TTC549 (cell line): Measurements from ENCODE around the gene FEZF2.

Experiments
- FAIRE-seq: peaks from 2 replicates; lab custom pipeline; 2012; peaks lifted over from hg19 to GRCh38; lab: Jason Lieb, UNC

Gene FEZF2

GRCh38 chr3:62373215-62373614 lies at the start of gene FEZF2:
TSS of gene FEZF2 (minus strand) at chr3:62373550. CDS start at chr3:62372868, 682 bp downstream.
- no peak for FAIRE-seq

- no peak for FAIRE-seq
Observed at GRCh38 chr3:62421207-62421606, 47.9 kb upstream of the FEZF2 start.

GRCh38 chr3:62416144-62416543 lies 42.8 kb upstream of the FEZF2 start:
- no peak for FAIRE-seq

- FAIRE-seq, result no peak
Observed at GRCh38 chr3:62415312-62415801, 42.0 kb upstream of the FEZF2 start.

GRCh38 chr3:62414786-62415185 lies 41.4 kb upstream of the FEZF2 start:
- FAIRE-seq, result no peak

GRCh38 chr3:62413687-62414086 lies 40.3 kb upstream of the FEZF2 start:
- no peak for FAIRE-seq

- FAIRE-seq, result no peak
Observed at GRCh38 chr3:62406945-62407344, 33.6 kb upstream of the FEZF2 start.

- FAIRE-seq, result no peak
Observed at GRCh38 chr3:62405566-62405965, 32.2 kb upstream of the FEZF2 start.

GRCh38 chr3:62405135-62405534 lies 31.8 kb upstream of the FEZF2 start:
- FAIRE-seq, result no peak

- no peak for FAIRE-seq
Observed at GRCh38 chr3:62404321-62404720, 31.0 kb upstream of the FEZF2 start.

- no peak for FAIRE-seq
Observed at GRCh38 chr3:62403765-62404164, 30.4 kb upstream of the FEZF2 start.

GRCh38 chr3:62392626-62393292 lies 19.4 kb upstream of the FEZF2 start:
- FAIRE-seq, result no peak

GRCh38 chr3:62387251-62387650 lies 13.9 kb upstream of the FEZF2 start:
- no peak for FAIRE-seq

- no peak for FAIRE-seq
Observed at GRCh38 chr3:62379321-62379798, 6.0 kb upstream of the FEZF2 start.

GRCh38 chr3:62378921-62379320 lies 5.6 kb upstream of the FEZF2 start:
- no peak for FAIRE-seq

- FAIRE-seq, result no peak
Observed at GRCh38 chr3:62378311-62378789, 5.0 kb upstream of the FEZF2 start.

- FAIRE-seq, result no peak
Observed at GRCh38 chr3:62376906-62377877, 3.8 kb upstream of the FEZF2 start.

GRCh38 chr3:62376454-62376720 lies 3.0 kb upstream of the FEZF2 start:
- no peak for FAIRE-seq

GRCh38 chr3:62375655-62376453 lies 2.5 kb upstream of the FEZF2 start:
- no peak for FAIRE-seq

GRCh38 chr3:62374341-62375218 lies 1.2 kb upstream of the FEZF2 start:
- FAIRE-seq, result no peak

- FAIRE-seq, result no peak
Observed at GRCh38 chr3:62373714-62374333, 474 bp upstream of the FEZF2 start.
